ENCODE measurements around the gene DCST1.

DNA sequence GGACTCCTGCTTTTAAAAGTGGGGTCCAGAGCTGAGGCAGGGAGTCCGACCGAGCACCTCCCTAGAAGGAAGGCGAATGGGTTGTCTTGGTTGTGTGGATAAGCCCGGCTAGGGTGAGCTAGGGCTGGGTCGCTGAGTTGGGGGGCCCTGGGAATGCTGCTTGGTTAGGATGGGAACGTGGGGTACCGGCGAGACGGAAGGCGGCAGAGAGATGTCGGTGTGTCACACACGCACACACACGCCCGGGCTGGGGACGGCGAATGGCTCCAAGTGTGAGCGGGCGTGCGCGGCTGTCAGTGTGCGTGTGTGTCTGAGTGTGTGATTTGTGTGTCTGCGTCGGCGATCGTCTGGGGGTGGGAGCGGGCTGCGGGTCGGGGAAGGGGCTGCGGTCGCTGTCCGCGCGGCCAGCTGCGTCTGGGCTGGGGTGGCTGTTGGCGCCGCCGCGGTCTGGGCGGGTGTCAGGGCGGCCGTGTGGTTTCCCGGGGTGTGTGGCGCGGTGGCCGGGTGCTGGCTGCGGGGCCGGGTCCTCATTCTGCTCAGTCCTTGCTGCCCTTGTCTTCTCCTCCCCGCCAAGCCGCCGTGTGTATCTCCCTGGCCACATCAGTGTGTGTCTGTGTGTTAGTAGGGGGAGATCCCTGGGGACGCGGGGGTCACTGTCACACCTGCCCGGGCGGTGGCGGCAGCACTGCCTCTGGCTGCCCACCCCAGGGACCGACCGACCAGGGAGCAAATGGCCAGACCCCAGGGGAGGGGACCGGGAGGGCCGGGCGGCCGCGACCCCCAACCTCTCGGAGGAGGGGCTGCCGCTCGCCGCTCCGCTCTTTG, 46.1 kb downstream of the DCST1 start:
- no peak for TF ChIP-seq BACH2 (CRISPR knock-in tag; IDR thresholded peaks at IDR 0.05; ENCODE audit: borderline replicate concordance)
- no peak for TF ChIP-seq ZFP3 (CRISPR knock-in tag; IDR thresholded peaks at IDR 0.05)
- no peak for TF ChIP-seq TCF4 (CRISPR knock-in tag; IDR thresholded peaks at IDR 0.05; ENCODE audit: borderline replicate concordance)
- no peak for TF ChIP-seq ZNF8 (CRISPR knock-in tag; IDR thresholded peaks at IDR 0.05)
- no peak for TF ChIP-seq ZC3H10 (CRISPR knock-in tag; IDR thresholded peaks at IDR 0.05)
- TF ChIP-seq ZFP30 (CRISPR knock-in tag; IDR thresholded peaks at IDR 0.05) = no peak
- TF ChIP-seq, protein P1, sequence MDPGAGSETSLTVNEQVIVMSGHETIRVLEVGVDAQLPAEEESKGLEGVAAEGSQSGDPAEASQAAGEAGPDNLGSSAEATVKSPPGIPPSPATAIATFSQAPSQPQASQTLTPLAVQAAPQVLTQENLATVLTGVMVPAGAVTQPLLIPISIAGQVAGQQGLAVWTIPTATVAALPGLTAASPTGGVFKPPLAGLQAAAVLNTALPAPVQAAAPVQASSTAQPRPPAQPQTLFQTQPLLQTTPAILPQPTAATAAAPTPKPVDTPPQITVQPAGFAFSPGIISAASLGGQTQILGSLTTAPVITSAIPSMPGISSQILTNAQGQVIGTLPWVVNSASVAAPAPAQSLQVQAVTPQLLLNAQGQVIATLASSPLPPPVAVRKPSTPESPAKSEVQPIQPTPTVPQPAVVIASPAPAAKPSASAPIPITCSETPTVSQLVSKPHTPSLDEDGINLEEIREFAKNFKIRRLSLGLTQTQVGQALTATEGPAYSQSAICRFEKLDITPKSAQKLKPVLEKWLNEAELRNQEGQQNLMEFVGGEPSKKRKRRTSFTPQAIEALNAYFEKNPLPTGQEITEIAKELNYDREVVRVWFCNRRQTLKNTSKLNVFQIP (CRISPR knock-in tag; IDR thresholded peaks at IDR 0.05; ENCODE audit: borderline replicate concordance, low read depth) = no peak
- TF ChIP-seq ZNF565 (CRISPR knock-in tag; conservative IDR thresholded peaks at IDR 0.05; ENCODE audit: low read depth) = no peak
- TF ChIP-seq, protein P2, sequence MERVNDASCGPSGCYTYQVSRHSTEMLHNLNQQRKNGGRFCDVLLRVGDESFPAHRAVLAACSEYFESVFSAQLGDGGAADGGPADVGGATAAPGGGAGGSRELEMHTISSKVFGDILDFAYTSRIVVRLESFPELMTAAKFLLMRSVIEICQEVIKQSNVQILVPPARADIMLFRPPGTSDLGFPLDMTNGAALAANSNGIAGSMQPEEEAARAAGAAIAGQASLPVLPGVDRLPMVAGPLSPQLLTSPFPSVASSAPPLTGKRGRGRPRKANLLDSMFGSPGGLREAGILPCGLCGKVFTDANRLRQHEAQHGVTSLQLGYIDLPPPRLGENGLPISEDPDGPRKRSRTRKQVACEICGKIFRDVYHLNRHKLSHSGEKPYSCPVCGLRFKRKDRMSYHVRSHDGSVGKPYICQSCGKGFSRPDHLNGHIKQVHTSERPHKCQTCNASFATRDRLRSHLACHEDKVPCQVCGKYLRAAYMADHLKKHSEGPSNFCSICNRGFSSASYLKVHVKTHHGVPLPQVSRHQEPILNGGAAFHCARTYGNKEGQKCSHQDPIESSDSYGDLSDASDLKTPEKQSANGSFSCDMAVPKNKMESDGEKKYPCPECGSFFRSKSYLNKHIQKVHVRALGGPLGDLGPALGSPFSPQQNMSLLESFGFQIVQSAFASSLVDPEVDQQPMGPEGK (CRISPR knock-in tag; IDR thresholded peaks at IDR 0.05; ENCODE audit: borderline replicate concordance) = no peak
- TF ChIP-seq, protein P3, sequence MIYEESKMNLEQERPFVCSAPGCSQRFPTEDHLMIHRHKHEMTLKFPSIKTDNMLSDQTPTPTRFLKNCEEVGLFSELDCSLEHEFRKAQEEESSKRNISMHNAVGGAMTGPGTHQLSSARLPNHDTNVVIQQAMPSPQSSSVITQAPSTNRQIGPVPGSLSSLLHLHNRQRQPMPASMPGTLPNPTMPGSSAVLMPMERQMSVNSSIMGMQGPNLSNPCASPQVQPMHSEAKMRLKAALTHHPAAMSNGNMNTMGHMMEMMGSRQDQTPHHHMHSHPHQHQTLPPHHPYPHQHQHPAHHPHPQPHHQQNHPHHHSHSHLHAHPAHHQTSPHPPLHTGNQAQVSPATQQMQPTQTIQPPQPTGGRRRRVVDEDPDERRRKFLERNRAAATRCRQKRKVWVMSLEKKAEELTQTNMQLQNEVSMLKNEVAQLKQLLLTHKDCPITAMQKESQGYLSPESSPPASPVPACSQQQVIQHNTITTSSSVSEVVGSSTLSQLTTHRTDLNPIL (CRISPR knock-in tag; IDR thresholded peaks at IDR 0.05; ENCODE audit: low read depth) = no peak
- no peak for TF ChIP-seq RARB (CRISPR knock-in tag; IDR thresholded peaks at IDR 0.05)

Measured in SK-N-SH treated with all-trans-retinoic acid at 6 μM for 48 hours (cell line).